GM19395 (cell line): ENCODE measurements around the gene IRF8.

Experiments
- ATAC-seq: cut with Tn5 transposase; IDR thresholded peaks from one replicate; pipeline ENCODE4 v1.9.1; 2021; ENCODE audit warnings: mild to moderate bottlenecking, moderate library complexity; ENCODE audit not compliant: unreplicated experiment

Gene IRF8

GRCh38 chr16:85911251-85911930, 12.4 kb downstream of the IRF8 start:
- no peak for ATAC-seq

DNA sequence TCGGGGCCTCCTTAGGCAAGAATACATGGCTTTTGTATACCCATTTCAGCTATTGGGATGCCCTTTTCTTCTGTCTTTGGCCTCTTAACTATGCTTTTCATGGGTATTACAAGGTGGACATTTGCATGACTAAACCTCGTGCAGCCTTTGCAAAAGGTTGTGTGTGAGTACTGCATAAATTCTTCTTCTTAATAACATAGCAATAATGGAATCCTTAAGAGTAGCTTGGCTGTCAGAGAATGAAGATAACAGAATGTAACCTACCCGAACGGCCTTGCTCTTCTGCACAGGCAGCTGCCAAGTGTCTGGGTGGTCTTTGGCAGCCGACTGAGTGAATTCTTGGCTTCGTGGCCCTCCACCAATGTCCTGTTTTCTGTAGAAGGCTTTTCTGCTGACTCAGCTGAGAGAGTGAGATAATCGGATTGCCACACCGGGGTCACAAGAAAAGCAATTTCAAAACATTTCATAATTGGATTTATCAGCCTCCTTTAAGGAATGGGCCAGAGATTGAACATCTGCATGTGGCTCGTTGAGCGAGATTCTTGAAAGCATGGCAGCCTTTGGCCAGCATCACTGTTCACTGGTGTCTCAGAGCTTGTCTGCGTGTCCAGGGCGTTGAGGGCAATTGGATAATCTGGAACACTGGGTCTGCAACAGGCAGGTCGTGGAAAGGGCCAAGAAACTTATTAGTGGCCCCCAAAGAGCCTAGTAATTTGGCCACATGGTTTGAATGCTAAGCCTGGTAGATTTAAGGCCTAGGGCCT, 13.4 kb downstream of the IRF8 start:
- ATAC-seq = no peak

GRCh38 chr16:85913141-85913601, 14.2 kb downstream of the IRF8 start:
- ATAC-seq = no peak

DNA sequence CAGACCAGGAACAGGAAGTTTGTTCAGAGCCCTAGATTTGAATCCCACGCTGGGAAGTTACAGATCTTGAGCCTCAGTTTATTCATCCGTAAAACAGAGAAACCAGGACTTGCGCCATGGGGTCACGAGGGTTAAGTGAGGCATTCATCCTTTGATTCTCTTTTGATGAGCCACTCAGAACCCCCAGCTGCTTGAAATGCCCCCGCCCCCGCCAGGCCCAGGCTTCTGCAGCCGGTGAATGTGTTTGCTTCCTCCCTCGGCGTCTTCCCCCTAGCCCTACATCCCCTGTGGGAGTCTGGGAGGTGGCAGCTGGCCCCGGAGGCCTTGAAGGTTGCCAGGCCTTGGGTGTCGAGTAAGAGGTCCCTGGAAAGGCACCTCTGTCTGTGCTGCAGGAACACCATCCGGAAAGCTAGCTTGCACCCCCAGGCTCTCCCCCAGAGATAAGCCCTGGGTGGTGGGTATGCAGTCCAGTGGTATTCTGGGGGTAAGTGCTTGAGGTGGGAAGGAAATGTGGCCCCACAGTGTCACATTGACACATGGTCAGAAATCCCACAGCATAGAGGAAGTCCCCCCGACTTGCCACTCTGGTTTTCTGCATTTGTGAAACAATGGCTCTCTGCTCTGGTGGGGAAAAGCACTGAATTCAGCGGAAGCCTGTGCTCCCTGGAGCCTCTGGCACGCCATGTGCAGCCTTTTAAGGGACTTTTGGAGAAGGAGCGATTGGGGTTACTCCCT, 14.9 kb downstream of the IRF8 start:
- ATAC-seq = no peak

DNA sequence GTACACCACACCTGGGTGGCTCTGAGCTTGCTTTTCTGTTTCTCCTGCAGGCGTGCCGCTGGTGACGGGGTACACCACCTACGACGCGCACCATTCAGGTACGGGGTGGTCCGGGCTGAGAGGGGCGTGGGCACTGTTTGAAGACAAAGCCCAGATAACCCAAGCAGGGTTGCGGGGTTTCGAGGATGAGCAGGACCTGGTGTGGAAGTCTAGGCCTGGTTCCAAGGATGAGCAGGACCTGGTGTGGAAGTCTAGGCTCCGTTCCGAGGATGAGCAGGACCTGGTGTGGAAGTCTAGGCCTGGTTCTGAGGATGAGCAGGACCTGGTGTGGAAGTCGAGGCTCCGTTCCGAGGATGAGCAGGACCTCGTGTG, 15.4 kb downstream of the IRF8 start:
- no peak for ATAC-seq

DNA sequence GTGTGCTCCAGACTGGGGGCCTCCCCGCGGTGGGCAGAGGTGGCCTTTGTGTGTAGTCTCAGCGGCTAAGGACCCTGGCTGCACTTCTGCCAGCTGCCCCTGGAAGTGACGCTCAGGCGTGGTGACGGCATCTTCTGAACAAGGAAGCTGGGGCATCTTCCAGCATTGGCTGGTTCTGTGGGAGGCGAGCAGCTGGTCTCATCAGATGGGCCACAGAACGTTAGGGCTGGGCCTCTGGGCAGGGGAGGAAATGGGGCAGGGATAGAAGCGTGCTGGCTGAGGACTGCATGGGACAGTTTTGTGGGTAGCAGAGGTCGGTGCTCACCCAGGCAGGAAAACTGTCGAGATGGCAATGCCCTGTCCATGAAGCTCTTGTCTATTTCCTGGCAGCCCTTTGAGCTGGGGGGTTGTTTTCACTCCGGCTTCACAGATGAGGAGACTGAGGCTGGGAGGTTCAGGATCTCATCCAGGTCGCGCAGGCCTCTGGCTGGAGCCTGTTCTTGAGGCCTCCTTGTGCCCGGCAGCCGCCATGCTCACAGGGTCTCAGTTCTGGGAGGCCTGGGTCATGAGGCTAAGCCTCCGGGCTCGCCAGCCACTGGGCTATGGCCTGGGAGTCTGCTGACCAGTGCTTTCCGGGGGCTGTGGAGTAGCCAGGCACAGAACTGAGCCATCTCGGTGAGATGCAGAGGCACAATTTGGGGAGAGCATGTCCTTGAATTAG, 16.3 kb downstream of the IRF8 start:
- ATAC-seq = no peak

DNA sequence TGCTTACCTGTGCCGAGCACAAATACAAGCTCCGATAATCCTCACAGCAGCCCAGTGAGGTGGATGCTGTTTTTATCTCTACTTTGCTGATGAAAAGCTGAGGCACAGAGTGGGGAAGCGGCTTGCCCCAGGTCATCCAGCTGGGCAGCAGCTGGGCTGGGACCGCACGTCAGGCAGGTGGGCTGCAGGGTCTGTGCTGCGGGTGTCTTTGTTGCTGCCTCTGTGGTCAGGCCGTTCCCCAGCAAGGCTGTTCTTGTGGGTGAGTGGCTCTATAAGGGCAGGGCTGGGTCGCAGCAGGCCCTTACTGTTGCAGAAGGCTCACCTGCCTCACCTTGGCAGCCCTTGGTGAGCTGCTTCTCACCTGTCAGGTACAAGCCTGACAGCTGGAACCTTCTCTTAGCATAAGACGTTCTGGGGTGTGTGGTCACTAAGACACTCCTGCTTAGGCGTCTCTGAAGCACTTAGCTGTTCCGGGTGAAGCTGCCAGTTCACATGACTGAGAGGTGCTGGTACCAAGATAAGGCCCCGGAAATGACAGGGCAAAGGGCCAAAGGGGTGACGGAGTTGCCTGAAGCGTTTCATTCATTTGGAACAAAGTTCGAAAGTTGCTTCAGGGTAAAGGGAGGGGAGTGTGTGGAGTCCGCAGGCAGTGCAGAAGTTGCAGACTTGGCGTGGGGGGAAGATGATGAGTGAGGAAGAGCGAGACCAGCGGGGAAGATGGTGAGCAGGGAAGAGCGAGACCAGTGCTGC, 17.4 kb downstream of the IRF8 start:
- no peak for ATAC-seq

DNA sequence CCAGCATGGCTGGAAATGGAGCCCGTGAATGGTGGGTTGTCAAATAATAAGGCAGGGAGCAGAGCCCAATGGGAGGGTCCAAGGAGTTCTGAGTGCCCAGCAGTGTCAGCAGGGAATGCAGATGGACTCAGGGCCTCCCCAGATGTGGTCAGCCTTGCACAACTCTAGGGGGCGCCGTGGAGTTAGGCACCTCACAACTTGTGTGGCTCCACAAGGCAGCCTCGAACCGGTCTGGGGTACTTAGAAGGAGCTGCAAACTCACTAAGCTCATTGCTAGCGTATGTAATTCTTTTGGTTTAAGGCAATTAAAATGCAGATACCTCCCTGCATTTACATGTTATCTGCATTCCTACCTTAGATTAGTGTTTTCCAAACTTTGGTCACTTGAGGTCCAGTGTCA, 18.1 kb downstream of the IRF8 start:
- ATAC-seq = no peak

DNA sequence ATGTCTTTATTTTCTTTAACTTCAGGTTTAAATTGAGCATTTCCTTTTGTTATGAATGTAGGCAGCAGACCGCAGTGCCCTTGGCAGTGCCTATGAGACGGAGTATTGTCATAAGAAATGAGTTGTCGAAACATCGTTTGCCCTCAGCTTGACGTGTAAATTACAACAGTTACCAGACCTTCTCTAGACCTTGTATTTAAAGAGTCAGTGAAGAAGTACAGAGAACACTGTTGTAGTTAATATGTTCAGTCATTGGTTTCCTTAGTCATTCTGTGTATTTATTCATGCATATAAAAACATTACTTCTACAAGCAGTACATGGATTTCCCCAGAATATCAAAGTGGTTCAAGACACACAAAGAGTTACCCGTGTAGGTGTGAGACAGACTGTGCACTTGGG, 19.0 kb downstream of the IRF8 start:
- ATAC-seq = no peak

DNA sequence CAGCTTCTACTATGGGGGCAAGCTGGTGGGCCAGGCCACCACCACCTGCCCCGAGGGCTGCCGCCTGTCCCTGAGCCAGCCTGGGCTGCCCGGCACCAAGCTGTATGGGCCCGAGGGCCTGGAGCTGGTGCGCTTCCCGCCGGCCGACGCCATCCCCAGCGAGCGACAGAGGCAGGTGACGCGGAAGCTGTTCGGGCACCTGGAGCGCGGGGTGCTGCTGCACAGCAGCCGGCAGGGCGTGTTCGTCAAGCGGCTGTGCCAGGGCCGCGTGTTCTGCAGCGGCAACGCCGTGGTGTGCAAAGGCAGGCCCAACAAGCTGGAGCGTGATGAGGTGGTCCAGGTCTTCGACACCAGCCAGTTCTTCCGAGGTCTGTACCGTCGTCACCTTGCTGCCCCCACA, 19.5 kb downstream of the IRF8 start:
- no peak for ATAC-seq

DNA sequence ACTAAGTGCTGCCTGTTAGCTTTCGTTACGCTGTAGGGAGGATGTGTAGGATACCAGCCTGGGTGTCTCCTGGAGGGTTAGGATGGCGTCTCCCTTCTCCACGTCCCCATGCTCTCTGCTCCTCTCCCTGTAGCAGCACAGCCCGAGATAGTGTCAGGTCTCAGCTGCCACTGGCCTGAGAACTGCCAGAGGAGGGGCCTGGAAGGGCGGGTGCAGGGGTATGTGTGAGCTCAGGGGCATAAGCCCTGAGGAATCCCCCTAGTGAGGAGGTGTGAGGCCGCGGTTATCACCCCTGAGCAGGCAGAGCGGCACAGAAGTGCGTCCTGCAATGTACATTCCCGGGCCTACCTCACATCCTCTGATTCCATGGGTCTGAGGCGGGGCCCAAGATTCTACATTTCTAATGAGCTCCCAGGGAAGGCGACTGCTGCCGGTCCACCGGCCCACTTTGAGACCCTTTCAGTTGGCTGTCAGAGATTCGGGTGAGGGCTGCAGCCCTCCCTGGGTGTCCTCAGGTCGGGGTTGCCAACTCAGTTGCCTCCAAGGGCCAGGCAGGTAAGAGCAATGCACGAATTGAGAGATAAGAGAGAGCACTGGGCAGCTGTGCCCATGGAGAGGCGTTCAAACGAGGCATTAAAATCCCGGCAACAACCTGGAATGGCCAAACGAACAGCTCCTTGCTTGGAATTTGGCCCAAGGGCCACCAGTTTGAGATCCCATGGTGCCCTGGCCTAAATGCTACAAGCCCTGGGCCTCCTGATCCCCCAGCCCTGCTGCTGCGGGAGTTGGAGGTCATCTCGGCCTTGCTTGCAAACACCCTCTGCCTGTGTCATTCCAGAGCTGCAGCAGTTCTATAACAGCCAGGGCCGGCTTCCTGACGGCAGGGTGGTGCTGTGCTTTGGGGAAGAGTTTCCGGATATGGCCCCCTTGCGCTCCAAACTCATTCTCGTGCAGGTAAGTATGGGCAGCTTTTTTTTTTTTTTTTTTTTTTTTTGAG, 20.6 kb downstream of the IRF8 start:
- no peak for ATAC-seq

GRCh38 chr16:85921026-85921425, 22.1 kb downstream of the IRF8 start:
- no peak for ATAC-seq

DNA sequence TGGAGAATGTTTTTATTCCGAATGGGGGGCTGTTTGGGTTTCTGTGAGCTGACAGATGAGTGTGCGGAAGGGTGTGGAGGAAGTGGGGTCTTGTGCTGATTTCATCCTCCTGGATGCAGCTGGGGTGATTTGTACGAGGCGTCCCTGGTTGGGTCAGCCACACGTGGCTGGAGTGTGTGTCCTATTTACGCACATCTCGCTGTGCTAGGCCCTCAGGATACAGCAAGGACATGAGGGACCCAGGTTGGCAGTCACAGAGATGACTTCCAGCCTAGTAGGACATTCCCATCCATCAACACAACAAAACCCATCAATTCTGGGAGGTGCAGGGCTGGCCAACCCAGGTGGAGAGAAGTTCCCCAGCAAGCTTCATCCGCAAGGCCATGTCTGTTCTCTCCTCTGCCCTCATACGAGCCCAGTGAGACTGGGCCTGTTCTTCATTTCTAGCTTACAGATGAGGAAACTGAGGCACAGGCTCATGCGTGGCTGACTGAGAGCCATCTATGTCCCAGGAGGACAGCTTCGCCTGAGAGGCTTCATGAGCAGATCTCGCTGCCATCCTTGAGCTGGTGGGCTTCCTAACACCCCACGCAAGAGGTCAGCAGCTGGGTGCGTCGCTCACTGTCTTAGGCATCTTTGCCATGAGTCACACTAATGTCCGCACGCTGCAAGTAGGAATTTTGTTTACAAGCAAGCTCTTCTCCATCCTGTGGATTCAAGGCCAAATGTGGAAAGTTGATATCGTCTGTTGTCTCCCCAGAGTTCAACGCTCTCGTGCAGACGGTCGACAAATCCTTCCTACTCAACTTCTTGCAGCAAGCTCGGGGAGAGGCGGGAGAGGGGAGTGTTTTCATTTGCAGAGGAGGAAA, 24.4 kb downstream of the IRF8 start:
- ATAC-seq = no peak

DNA sequence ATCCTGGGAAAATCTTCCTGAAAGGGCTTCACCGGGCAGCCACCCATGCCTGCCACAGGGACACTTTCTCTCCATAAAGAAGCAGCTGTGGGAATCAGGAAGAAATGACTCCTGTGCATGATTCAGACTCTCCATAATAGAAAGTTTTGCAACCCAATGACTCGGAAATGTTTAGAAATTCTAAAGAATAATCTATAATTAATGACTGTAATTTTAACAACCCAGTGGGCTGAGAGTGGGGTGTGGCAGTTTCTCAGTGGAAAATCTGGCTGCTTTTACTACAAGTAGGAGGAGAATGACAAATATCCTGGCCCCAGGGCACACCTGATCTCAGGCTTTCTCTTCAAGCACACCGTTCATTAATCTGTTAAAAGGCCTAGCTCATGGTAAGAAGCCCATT, 25.7 kb downstream of the IRF8 start:
- no peak for ATAC-seq

DNA sequence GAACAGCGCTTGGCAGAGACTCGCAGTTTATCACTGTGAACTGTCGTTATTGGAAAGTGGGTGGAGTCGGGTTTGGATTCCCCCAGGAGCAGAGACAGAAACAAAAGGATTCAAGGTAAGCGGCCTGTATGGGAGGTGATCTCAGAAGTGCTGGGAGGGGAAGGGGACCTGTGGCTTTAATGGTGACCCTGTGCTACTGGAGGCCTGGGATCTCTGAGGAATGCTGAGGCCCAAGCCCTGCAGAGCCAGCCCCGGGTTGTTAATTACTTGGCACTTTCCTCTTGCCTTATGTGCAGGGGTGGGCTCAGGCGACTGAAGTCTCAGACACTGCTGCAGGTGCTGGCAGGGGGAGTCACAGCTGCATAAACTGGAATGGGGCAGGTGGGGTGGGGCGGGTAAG, 27.4 kb downstream of the IRF8 start:
- ATAC-seq = no peak

- ATAC-seq = no peak
Measured at GRCh38 chr16:85927371-85927770, 28.4 kb downstream of the IRF8 start.

DNA sequence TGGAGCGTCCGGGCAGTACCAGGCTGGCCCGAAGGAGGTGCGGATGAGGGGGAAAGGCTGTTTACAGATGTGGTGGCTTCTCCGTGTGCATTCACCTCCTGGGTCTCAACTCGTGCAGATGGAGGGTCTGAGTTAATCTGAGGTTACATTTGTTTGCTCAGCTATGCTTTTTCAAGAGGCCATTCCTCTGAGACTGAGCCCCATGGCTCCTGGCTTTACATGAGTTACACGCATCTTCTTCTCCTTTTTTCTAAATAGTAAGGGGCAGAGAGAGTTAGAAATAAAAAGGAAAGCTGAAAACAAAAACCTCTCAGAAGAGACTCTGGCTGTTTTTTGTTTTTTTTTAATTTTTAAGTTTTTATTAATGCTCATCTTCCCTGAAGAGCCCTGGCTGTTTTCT, 29.0 kb downstream of the IRF8 start:
- no peak for ATAC-seq

GRCh38 chr16:85928401-85928820, 29.4 kb downstream of the IRF8 start:
- ATAC-seq = no peak
